PFSK-1 (cell line): Measurements from ENCODE around the gene COL9A1.

Experiments used
- FOXP2 ChIP-seq: optimal IDR thresholded peaks from 2 replicates; pipeline ENCODE3; 2011; ENCODE audit warnings: borderline replicate concordance, control low read depth, inconsistent platforms; ENCODE audit not compliant: insufficient read depth; ENCODE audit errors: extremely low read length, extremely low read depth
- POLR2AphosphoS5 ChIP-seq: IDR thresholded peaks from 2 replicates; pipeline ENCODE4 v1.6.1; 2012; ENCODE audit warnings: low read depth, mild to moderate bottlenecking, control low read depth, low read length, moderate library complexity
- REST ChIP-seq, 2 experiments: IDR thresholded peaks; 2 replicates each; pipeline versions ENCODE4 v1.6.1 to v1.8.0; 2011 to 2012; ENCODE audit warnings: low read depth in 2 of 2, low read length in 2 of 2, control low read depth in 1 of 2, inconsistent platforms in 1 of 2, mild to moderate bottlenecking in 1 of 2, moderate library complexity in 1 of 2; ENCODE audit not compliant: insufficient read depth in 1 of 2
- SIN3A ChIP-seq: IDR thresholded peaks from 2 replicates; pipeline ENCODE4 v1.6.1; 2012; ENCODE audit warnings: mild to moderate bottlenecking, low read length, moderate library complexity, borderline replicate concordance; ENCODE audit not compliant: insufficient read depth
- TAF1 ChIP-seq: IDR thresholded peaks from 2 replicates; pipeline ENCODE4 v1.6.1; 2012; ENCODE audit warnings: low read length, control low read depth, borderline replicate concordance; ENCODE audit not compliant: insufficient read depth

COL9A1 gene

GRCh38 chr6:70208235-70208790 lies 94.6 kb downstream of the COL9A1 start:
- TF ChIP-seq TAF1 (no peak), SIN3A (no peak), POLR2AphosphoS5 (no peak), FOXP2 (no peak)

GRCh38 chr6:70198785-70199184 lies 104.1 kb downstream of the COL9A1 start:
- no peak for TF ChIP-seq TAF1
- no peak for TF ChIP-seq SIN3A
- TF ChIP-seq REST (IDR thresholded peaks at IDR 0.05; ENCODE audit: insufficient read depth in 1 of 2, low read depth in 2 of 2, low read length in 2 of 2): no peak
- no peak for TF ChIP-seq FOXP2
- TF ChIP-seq POLR2AphosphoS5: no peak

- TF ChIP-seq FOXP2: no peak
- TF ChIP-seq SIN3A: no peak
- TF ChIP-seq REST (IDR thresholded peaks at IDR 0.05; ENCODE audit: insufficient read depth in 1 of 2, low read depth in 2 of 2, low read length in 2 of 2): no peak
- TF ChIP-seq POLR2AphosphoS5: no peak
- TF ChIP-seq TAF1: no peak
Measured at GRCh38 chr6:70196531-70196930, 106.4 kb downstream of the COL9A1 start.

- TF ChIP-seq TAF1 (no peak), POLR2AphosphoS5 (no peak), FOXP2 (no peak), REST (IDR thresholded peaks at IDR 0.05; ENCODE audit: insufficient read depth in 1 of 2, low read depth in 2 of 2, low read length in 2 of 2) (no peak), SIN3A (no peak)
Measured at GRCh38 chr6:70194421-70194820, 108.5 kb downstream of the COL9A1 start.

- no peak for TF ChIP-seq POLR2AphosphoS5
- no peak for TF ChIP-seq FOXP2
- no peak for TF ChIP-seq SIN3A
- TF ChIP-seq REST (IDR thresholded peaks at IDR 0.05; ENCODE audit: insufficient read depth in 1 of 2, low read depth in 2 of 2, low read length in 2 of 2): no peak
- TF ChIP-seq TAF1: no peak
Measured at GRCh38 chr6:70188202-70188601, 114.7 kb downstream of the COL9A1 start.
